Endometrium (tissue), 2 donors: ENCODE results near the gene FHDC1.
"Not testable (repeated sequence)": the region's sequence is repeated elsewhere in the genome, so short reads cannot be mapped to it uniquely, and the experiment has no call there.

Source experiments
- FAIRE-seq: peaks from 2 replicates; lab custom pipeline; 2012; peaks lifted over from hg19 to GRCh38; lab: Jason Lieb, UNC
- donor health status: control.
- donor health status: control.

FHDC1 gene, protein sequence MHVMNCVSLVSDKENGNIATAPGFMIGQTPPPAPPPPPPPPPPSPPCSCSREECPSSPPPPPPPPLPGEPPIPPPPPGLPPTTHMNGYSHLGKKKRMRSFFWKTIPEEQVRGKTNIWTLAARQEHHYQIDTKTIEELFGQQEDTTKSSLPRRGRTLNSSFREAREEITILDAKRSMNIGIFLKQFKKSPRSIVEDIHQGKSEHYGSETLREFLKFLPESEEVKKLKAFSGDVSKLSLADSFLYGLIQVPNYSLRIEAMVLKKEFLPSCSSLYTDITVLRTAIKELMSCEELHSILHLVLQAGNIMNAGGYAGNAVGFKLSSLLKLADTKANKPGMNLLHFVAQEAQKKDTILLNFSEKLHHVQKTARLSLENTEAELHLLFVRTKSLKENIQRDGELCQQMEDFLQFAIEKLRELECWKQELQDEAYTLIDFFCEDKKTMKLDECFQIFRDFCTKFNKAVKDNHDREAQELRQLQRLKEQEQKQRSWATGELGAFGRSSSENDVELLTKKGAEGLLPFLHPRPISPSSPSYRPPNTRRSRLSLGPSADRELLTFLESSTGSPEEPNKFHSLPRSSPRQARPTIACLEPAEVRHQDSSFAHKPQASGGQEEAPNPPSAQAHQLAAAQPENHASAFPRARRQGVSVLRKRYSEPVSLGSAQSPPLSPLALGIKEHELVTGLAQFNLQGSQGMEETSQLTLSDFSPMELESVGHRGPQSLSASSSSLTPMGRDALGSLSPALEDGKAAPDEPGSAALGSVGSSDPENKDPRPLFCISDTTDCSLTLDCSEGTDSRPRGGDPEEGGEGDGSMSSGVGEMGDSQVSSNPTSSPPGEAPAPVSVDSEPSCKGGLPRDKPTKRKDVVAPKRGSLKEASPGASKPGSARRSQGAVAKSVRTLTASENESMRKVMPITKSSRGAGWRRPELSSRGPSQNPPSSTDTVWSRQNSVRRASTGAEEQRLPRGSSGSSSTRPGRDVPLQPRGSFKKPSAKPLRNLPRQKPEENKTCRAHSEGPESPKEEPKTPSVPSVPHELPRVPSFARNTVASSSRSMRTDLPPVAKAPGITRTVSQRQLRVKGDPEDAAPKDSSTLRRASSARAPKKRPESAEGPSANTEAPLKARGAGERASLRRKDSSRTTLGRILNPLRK

DNA sequence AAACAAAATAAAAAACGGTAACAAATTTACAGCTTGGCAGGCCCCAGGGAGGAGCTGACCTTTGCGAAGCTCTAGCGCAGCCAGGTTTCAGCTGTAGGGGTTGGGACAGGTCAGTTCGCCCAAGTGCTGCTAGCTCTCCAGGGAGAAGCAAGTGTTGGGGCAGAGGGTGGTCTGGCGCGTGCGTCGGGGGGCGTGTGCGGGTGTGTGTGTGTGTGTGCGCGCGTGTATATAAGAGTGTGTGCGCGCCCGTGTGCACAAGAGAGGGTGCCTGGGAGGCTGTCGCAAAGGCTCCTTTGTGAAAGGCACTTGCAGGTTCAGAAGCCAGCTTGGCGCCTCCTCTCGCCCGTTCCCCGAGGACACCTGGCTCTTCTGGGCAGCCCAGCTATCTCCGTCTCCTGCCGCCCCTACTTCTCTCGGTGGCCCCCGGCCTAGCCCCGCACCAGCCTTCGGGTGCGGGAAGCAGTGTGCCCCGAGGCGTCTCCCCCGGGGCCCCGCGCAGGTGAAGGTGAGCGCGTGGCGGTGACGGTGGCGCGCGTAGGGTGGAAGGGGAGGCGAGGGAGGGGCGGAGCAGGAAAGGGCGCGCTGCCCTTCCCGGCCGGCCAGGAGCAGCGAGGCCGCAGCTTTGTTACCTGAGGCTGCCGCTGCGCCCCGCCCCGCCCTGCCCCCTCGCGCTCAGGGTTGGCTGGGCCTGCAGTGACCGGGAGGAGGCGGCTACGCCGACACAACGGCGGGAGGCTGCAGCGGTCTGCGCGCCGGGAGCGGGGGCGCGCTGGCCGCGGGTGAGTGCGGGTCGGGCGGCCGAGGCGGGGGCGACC is at the start of gene FHDC1:
TSS of gene FHDC1 (plus strand) at position 693 of the 815 bp plus-strand sequence. CDS start 6,735 bp downstream, outside the sequence.
- no peak for FAIRE-seq

DNA sequence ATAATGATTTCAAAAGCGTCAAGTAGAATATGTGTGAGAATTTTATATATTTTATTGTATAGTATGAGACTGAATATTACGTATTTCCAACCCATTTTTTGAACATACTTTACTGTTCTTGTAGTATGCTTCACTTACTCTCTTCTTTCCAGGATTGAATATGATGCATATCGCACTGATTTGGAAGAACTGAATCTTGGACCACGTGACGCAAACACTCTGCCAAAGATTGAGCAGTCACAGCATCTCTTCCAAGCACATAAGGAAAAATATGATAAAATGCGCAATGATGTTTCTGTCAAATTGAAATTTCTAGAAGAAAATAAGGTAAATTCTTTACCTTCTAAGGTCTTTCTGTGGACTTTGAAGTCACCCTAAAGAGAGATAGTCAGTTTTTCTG is 48.1 kb upstream of the FHDC1 start:
- FAIRE-seq: no peak

DNA sequence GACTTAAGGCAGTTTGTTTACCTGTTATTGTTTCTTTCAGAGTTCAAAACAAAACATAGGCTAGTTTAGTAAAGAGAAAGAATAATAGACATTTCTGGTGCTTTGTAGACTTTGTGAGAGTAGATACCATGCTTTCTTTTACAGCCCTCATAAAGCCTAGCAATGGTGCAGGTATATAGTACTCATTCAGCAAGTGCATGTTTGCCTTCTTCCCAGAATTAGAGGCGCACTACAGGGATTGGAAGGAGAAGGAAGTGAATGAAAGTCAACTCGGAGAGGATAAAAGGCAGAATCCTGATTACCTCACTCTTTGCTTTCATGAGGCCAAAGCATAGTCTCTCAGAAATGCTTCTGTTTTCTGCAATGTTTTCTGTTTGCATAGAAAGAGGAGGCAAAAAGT is 43.1 kb upstream of the FHDC1 start:
- FAIRE-seq: no peak

DNA sequence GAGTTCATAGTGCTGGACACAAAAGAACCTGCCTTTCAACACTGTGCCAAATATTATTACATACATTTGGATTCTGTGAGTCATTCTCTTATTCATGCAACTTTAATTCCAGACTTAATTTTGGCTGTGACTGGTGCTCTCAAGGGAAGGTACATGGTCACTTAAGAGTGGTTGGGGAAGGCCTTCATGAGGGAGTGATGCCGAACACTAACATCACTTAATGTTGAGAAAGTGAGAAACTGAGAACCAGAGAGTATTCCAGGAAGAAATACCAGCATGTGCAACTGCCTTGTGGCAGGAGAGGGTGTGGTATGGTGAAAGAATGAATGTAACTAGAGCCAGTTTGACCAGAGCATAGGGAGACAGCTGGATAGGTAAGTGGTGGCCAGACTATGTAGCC is 41.5 kb upstream of the FHDC1 start:
- FAIRE-seq: no peak

DNA sequence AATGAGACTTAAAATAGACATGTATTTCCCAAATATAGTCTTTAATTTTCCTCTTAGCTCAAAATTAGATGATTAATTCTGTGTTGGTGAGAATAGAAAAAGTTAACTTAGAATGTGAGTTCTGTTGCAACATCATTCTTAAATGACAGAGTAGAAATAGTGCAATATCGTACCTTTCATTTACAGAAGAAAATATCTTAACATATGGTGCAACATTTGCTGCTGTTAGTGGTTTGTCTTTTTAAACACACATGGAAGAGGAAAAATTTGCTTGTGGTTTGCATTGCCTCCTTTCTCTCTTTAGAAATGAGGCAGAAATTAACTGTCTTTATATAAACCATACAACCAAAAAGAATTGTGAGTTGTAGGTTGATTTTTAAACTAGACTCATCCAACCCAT is 39.3 kb upstream of the FHDC1 start:
- no peak for FAIRE-seq

DNA sequence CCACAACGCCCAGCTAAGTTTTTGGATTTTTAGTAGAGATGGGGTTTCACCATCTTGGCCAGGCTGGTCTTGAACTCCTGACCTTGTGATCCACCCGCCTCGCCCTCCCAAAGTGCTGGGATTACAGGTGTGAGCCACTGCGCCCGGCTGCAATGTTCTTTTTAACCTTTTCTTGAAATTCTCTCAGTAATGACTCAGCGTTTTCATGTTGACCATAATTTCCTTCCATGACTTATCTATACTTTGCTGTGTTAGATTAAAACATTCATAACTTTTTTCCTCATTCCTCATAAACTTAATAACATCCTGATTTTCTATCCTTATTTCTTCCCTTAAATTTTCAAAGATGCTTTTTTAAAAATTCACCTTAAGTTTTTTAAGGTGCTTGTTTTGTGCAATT is 38.0 kb upstream of the FHDC1 start:
- FAIRE-seq: not testable (repeated sequence)

DNA sequence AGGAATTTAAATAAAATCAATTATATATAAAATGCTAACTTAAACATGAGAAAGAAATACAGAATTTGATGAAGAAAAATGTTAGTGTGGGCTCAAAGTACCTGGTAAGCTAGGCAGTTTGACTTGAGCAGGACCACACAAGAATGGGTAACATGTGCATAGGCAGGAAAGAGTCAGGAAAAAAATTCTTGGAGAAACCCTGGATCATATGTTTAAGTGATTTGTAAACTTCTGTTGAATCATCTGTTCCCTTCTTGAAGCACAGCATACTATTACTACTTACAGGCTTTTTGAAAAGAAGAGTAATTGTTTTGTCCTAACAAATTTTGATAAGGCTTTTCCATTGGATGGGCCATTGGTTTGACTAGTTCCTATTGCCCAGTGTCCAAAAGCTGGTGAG is 37.5 kb upstream of the FHDC1 start:
- no peak for FAIRE-seq

DNA sequence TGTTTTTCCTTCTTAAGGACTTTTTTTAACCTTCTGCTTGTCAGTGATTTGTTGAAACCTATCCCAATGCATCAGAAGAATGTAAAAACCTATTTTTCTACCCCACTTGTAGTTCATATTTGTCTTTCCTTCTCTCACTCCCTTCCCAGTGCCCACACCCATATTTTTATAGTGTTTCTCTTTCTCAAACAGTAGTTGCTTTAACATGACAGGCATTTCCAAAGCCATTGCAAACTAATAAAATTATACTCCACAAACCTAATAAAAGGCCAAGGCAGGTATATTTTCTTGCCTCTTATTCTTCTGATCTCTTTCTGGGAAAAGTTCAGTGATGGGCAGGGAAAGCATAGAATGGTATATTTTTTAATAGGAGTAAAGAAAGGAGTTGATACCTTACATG is 35.7 kb upstream of the FHDC1 start:
- no peak for FAIRE-seq

DNA sequence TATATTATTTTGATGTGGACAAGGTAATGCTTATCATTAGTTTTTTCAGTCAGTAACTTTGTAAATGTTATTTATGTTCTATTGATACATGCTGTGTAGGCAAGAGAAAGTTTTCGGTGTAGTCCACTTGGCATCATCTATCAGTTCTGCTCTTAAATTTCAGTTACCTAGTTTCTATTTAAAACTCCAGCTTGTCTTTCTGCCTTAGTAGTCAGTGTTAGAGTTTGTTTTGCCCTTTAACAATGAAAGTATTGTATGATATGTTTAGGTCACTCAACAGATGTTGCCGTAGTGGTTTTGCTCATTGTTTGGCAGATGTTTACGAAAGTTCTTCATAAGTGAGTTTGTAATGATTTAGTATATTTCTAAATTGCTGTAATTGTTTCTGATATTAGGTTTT is 34.9 kb upstream of the FHDC1 start:
- FAIRE-seq: no peak

DNA sequence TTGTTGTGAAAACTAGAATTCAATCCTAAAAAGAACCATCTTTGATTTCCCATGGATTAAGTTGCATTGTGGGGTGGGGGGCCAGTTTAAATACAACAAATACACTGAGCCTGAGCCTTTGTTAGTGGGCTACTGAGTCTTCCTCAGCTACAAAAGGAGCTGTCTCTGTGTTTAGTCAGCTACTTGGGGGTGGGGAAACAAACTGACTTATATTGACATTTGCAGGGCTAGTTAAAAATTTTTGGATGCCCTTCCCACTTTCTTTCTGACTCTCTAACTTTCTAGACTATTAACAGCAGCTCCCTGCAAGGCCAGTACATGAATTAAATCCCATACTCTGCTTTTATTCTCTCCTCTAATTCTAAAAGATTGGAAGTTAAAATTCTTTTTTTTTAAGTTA is 32.5 kb upstream of the FHDC1 start:
- no peak for FAIRE-seq

DNA sequence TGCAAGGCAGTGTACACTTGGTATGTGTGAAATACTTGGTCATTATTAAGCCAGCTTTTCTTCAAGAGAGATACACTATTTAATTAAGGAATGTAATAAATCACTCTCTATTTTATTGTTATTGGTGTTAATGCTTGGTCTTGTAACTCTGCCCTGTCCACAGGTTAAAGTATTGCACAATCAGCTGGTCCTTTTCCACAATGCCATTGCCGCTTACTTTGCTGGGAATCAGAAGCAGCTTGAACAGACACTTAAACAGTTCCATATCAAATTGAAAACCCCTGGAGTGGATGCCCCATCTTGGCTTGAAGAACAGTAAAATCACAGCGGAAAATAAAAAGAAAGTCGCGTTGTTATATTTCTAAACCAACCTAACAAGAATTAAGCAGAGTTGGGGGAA is 26.2 kb upstream of the FHDC1 start:
- no peak for FAIRE-seq

DNA sequence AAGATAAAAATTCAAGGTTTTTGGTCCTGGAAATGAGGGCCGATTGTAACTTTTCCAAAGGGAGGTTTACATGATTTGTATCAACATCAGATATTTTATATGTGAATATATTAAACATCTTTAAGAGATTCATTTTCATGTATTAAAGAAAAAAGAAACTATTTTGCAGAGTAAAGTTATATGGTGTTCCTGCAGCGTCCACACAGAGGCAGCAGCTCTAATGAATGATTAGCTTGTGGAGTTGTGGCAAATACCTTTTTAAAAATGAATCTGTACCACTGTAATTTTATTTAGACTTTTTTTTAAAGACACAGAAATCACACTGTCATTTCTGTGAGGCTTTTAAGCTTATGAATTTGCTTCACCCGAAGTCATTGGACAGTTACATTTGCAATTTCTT is 25.6 kb upstream of the FHDC1 start:
- no peak for FAIRE-seq

DNA sequence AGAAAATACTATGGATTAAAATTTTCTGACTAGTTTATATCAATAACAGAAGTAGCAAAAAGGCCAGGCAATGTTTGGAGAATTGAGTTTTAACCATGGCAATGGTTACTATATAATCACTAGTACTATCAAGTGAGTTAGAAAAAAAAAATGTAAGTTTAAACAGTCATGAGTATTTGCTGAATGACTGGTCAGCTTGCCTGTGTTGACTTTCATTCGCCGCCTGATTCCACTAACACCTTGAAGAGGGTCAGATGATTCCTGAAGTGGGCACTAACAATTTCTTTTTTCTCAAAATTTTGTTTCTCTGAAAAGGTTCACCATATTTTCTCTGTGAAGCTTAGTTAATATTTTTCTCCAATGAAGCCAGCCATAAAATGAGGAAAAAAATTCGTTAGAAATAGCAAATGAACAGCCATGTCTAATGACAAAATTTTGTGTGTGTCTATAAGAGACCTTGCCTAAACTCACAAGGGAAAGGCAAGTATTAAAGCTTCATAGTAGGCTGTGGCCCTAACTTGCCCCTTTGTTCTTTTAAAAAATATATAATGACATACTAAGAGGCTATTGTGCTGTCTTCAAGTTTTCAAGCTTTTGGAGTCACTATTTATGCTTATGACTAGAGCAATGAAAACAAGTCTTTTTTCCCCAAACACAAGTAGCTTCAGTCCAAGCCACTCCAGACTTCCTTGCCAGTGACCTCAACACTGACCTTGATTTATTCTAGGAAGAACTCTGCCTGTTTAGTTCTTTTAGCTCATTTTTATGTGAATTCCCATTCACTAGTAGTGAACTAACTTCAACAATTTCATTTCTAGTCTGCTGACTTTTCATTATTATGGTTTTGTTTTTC is 18.4 kb upstream of the FHDC1 start:
- no peak for FAIRE-seq

DNA sequence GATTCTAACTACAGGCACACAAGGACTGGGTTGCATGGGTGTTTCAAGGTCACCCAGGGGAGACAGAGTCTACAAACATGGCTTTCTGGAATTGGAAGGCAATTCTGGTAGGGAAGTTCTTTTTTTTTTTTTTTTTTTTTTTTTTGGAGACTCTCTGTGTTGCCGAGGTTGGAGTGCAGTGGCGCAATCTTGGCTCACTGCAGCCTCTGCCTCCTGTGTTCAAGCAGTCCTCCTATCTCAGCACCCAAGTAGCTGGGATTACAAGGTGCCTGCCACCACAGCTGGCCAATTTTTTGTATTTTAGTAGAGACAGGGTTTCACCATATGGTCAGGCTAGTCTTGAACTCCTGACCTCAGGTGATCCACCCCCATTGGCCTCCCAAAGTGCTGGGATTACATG is 16.3 kb upstream of the FHDC1 start:
- no peak for FAIRE-seq

DNA sequence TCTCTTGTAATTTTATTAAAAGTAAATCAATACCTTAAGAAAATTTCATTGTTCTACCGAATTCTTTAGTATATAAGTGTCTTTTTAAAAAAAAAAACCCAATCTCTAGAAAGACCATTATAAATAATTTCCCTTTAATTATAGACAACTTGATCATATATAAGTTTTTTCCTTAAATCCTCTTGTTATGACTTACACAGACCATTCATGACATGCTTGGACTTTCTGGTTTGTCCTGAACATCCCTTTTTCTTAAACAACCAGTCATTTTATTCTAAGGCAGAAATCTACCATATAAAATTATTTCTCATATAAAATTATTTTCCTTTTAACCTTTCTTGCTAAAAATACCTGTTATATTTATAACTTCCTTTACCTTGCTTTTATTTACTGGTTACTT is 15.4 kb upstream of the FHDC1 start:
- peak; percentile 46 for FAIRE-seq

DNA sequence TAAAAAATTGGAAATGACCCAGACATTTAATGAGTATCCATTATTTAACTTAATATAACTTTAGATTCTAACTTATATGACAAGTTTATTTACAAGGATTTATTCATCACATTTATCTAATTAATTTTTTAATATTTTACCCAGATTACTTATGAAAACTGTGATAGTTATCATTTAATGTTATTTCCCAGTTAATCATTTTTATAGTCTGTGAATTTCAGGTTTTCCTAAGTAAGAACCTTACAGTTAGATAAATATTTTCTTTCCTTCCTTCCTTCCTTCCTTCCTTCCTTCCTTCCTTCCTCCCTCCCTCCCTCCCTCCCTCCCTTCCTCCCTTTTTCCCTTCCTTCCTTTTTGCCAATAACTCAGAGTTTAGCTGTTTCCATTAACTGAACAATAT is 14.8 kb upstream of the FHDC1 start:
- FAIRE-seq: peak; percentile 95

DNA sequence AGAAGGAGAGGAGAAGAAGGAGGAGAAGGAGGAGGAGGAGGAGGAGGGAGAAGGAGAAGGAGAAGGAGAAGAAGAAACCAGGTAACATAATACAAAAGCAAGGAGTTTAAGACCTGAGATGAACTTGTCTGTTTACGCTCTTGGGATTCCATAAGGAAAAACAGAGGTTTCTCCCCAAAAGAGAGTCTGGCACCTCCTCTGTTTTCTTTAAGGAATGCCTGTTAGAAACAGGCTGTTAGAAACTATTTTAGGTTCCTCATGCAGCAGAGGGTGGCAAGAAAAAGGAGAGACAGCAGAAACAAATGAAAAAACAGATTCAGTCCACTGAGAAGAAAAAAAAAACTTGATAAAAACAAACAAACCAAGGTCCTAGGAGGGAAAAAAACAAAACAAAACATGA is 10.3 kb upstream of the FHDC1 start:
- FAIRE-seq: no peak

DNA sequence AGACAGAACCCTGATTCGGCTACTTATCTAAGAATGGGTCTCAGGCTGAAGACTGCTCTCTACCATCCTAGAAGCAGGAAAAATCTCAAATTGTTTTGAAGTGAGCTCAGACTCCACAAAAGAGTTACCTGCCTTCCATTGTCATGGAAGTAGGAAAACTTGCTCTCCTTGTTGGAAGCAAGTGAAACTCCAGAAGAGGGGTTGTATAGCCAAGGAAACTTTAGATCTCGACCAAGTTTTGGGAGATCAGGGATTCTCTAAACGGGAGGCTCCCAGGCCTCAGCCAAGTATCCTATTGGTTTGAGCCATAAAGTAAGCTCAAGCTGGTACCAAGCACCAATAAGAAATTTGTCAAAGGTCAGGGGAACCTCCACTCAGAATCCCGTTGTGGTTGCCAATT is 9.2 kb upstream of the FHDC1 start:
- FAIRE-seq: no peak

DNA sequence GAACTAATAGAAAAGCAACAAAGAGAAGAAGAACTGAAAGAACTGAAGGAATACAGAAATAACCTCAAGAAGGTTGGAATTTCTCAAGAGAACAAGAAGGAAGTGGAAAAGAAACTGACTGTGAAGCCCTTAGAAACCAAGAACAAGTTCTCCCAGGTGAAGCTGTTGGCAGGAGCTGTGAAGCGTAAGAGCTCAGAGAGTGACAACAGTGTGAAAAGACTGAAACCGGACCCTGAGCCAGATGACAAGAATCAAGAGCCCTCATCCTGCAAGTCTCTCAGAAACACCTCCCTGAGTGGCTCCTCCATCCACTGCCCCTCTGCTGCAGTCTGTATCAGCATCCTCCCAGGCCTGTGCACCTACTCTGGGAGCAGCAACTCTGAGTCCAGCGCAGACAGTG is 8.4 kb upstream of the FHDC1 start:
- no peak for FAIRE-seq

DNA sequence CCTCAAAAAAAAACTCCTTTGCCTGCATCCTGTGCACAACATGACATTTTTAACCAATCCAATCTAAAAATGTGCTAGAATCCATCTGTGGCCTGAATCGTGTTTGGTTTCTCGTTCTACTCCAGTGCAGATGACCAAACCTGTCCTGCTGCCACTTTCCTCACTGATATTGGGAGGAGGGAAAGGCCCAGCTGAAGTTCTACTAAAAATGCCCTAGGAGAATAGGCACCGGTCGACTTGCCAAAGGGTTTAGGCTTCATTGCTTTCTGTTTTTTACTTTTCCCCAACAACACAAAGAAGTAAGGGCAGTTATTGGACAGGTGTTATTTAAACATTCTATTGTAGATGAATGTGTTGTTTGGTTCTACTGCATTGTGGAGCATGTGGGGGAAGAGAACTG is 7.8 kb upstream of the FHDC1 start:
- no peak for FAIRE-seq

DNA sequence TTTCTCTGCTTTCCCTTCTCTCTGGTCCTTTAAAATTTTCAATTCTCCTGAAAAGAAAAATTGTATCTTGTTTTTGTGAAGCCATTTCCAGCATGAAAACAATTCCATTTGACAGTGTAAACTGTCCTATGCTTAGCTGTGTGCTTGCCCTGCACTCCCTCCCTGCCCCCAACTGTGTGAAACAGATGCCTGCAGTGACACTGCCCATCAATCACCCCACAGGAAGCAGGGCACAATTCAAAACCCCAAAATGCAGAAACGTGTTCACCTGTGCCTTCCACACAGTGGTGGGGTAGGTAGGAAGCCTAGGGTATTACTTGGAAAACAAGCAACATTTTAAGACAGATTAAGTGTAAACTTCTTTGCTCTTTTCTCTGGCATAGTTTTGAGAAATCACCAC is 6.2 kb upstream of the FHDC1 start:
- FAIRE-seq: no peak
